ENCODE results near the gene MTM1.

MTM1 gene

DNA sequence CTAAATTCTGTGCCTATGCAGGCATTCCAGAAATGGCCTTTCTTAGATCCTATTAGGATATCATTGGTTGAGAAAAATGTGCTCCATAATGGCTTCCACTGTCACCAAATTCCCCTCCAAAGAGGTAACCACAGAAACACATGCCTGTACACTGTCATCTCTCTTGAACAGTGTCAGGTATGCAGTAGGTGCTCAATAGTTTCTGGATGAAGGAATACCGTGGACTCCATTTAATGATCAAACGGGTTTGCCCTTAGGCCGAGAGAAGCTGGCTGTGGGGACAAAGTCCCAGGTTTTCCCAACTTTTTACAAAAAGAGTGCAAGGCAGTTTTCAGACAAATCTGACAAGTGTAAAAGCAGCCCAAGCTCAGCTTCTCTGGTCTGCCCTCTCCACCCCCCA is 16.5 kb upstream of the MTM1 start:
- no peak for DNase-seq

DNA sequence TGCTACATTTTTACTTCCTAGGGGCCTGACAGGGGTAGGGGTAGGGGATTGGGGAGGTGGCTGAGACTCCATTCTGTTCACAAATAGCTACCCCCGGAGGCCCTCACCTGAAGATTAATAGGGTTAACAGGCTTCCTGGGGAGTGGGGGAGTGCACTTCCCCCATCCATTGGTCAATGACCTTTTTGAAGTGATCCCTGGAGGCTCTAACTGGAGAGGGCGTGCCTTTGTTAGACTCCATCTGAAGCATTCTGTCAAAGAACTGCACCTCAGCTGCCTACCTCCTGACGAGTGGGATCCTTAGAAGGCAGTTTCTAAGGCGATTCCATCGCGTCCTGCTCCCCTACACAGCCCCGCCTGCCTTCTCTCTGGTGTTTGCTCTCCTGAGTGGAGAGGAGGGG is 10.0 kb upstream of the MTM1 start:
- no peak for DNase-seq

- no peak for DNase-seq
These were observed 3.6 kb upstream of the MTM1 start for GRCh38 chrX:150564838-150565237.

DNA sequence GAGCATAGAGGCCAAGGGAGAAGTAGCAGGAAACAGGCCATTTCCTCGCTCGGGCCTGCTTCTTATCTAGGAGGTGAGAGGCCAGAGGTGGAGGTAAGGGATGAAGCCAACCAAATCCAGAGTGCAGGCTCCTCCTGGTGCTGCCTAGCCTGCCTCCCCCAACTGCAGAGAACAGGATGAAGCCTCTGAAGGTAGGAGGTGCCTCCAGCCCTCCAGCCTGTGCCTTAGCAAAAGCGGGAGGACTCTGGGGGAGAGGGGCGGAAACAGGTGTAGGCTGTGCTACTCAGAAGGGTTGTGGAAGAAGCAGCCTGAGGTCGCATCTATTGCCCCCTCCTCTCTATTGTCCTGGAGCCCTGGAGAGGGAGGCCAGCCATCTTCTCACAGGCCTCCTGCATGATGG is 2.9 kb upstream of the MTM1 start:
- DNase-seq, result no peak

DNA sequence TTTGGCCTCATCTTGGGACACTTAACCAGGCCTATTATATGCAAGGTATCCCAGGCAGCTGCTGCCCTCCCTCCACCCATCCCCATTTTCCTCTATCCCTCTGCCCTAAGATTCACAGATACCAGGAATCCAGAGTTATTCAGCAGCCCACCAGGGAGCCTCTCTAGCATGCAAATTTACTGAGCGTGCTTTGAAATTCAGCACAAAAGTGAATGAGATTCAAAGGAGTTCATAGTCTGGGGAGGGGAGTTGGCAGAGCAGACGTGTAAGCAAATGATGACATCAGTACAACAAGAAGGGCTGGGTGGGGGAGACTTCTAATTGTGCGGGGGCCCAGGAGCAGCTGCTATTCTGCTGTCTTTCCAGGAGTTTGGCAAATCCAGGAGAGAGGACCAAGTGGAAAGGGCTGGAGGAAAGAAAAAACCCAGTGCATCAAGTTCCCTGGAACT is 1.7 kb upstream of the MTM1 start:
- DNase-seq, result no peak

DNA sequence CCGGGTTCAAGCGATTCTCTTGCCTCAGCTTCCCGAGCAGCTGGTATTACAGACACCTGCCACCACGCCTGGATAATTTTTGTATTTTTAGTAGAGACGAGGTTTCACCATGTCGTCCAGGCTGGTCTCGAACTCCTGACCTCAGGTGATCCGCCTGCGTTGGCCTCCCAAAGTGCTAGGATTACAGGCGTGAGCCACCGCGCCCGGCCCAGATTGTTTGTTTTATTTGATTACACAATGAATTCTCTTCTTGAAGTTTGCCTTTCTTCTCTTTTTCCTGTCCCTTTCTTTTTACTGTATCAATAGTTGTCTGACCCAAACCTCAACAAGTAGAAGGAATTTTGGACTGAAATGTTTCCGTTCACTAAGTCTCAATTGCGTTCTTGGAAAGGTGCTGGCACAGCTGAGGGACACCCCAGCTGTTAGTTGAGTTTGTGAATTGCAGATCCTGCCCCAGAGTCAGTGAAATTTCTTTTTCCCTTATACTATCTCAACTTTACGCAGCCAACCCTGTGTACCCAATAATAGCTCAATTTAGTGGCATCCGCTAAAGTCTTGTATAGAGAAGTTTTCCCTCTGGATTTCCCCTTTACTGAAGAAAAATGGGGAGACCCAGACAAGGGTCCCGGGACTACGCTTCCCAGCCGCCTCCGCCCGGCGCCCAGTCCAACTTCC is 639 bp upstream of the MTM1 start:
- DNase-seq, result no peak

GRCh38 chrX:150569155-150569477 is 695 bp downstream of the MTM1 start:
- DNase-seq, result peak; percentile 63

- DNase-seq, result peak; percentile 68
These were observed 2.1 kb downstream of the MTM1 start for GRCh38 chrX:150570512-150570911.

- no peak for DNase-seq
These were observed 3.8 kb downstream of the MTM1 start for GRCh38 chrX:150572206-150572605.

DNA sequence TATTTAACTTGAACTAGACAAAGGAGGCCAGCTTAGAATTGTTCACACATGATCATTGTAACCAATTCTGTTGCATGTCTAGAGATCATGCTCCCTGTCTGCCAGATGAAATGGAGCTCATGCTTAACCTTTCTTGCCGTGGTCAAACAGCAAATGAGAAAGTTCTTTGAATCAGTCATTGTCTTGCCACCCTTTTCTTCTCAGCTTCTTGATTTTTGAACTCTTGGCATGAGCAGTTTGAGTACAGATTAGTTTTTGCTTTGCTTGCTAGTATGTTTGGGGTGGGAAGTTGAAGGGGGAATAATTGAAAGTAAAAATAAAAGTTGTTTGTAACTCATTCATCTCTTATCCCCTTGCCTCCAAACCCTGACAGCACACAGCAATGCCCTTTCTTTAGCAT is 4.7 kb downstream of the MTM1 start:
- DNase-seq, result peak; percentile 50

- DNase-seq, result peak; percentile 76
These were observed 5.3 kb downstream of the MTM1 start for GRCh38 chrX:150573702-150574101.

- DNase-seq, result peak; percentile 87
These were observed 6.4 kb downstream of the MTM1 start for GRCh38 chrX:150574559-150575418.

DNA sequence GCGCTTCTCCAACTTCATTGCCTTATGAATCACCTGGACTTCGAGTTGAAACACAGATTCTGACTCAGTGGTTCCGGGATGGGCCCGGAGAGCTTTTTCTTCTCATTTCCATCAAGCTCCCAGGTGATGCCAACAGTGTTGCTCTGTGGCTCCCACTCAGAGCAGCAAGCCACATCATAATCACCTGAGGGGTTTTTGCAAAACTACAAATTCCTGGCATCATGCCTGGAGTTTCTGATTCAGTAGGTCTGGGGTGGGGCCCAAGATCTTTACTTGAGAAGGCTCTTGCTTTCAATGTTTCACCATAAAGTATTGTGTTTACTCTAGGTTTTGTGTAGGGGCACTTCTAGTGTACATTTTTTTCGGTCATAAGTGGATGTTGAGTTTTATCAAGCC is 7.0 kb downstream of the MTM1 start:
- DNase-seq, result peak; percentile 77

- no peak for DNase-seq
These were observed 8.8 kb downstream of the MTM1 start for GRCh38 chrX:150577174-150577573.

DNA sequence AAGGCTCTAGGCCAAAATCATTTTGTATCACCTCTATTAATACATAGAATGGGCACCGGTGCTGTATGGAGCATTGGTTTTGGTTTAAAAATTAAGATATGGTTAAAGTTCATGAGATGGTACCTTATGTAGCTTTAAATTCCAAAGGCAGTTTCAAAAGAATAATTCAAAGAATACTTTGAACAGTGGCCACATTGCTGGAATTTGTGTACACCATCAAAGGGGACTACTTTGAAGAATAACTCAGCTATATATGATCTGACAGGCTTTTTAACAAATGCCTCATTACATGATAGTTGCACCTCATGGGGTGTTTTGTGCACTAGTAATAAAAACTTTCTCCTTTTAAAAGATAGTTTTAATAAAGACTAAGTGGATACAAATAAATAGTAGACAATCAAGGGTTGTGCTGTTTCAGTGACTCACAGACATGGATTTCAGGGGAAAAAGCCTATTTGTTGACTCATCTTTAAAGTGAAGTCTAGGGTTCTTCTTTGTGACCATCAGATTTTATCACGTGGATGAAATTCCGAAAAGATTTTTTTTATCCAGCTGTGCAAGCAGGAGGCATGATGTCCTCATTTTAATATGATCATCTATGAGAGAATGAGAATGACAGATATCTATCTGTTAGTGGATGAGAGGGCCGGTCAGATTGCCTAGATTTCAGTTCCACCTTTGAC is 12.8 kb downstream of the MTM1 start:
- no peak for DNase-seq

DNA sequence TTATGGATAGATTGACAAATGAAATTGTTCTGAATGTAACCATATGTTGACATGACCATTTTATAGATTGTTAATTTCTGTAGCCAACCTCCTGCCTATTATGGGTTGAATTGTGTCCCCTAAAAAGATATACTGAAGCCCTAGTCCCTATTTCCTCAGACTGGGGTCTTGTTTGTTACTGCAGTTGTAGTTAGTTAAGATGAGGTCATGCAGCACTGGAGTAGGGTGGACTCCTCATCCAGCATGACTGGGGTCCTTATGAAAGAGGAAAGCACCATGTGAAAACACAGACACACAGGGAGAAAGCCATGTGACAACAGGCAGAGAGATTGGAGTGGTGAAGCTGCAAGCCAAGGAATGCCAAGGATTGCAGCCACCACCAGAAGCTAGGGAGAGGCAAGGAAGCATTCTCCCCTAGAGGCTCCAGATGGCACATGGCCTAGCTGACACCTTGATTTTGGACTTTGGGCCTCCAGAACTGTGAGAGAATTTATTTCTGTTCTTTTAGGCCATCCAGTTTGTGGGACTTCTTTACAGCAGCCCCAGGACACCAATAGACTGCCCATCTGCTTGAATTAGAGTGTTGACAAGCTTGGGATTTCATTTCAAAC is 14.0 kb downstream of the MTM1 start:
- DNase-seq, result no peak

- peak; percentile 41 for DNase-seq
These were observed 19.4 kb downstream of the MTM1 start for GRCh38 chrX:150587585-150588503.

GRCh38 chrX:150594584-150594983 is 26.2 kb downstream of the MTM1 start:
- DNase-seq, result no peak

- DNase-seq, result no peak
These were observed 30.8 kb downstream of the MTM1 start for GRCh38 chrX:150599226-150599625.

GRCh38 chrX:150602296-150602695 is 33.9 kb downstream of the MTM1 start:
- peak; percentile 28 for DNase-seq

- DNase-seq, result peak; percentile 18
These were observed 34.3 kb downstream of the MTM1 start for GRCh38 chrX:150602743-150603142.

DNA sequence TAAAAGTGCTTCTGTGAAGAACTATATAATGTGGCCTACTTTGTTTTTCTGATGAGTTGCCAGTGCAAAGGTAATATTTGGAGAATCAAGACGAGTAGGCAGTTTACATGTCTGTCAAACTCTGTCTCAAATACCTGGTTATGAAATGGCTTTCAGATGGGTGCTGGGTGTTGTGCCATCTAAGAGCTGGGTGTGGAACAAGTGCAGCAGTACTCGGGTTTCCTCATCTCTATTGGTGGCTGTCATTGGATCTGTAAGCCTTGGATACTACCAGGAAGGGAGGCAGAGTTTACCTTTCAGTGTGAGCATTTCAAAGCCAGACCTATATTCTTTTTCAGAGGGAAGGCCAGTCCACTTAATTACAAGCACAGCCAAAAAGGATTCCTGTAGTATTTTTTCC is 37.2 kb downstream of the MTM1 start:
- no peak for DNase-seq

Data from activated CD4-positive, alpha-beta T cell treated with anti-CD3 and anti-CD28 coated beads, Interleukin-2, amount 50 U/mL, for 16 hours (primary cell).